ENCODE data around the gene ATP2C2. TPM values are rescaled to one million over a fixed set of nuclear protein-coding genes. Genes with fewer than 3 reads are reported as not detected.

ATP2C2 gene
- total and polyA plus RNA-seq, 11 donors = 0.17 TPM; not detected in 10

DNA sequence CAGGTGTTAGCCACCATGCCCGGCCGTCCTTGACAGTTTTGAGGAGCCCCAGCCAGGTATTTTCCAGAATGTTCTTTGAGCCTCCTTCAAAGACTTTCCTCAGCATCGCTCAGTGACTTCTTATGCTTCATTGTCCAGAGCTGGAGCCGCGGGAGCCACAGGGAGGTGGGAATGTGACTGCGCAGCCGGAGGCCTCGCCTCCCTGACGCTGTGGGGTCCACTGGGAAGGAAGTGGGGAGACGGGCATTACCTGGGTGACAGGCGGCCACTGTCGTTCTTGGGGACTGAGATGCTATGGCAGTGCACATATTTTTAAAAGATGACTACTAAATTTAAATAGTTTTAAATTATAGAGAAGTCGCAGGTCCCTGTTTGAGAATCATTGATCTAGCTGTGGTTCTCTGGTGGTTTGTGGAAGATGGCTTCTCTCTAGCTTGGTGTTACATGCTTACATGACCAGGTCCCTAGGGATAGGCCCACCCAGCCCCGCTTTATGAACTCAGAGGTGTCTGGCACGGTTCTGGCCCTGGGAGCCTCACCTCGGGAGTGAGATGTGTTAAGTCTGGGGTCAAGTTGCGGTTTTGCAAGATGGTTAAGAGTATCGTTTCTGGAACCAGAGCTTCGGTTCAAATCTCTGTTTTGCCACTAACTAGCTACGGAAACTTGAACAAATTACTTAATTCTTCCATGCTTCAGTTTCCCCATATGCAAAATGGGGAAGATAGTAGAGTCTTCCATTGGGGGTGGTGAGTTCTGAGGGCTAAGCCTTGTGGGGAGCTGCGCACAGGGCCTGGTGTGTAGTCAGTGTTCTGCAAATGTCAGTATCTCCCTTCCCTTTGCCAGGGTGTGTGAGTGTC is 53.0 kb downstream of the ATP2C2 start:
- no peaks in the 10 kb centered on the region for H3K36me3 ChIP-seq
- intact Hi-C loops (cut with DNase I) = loop anchor here in 1 of 10 donors (5.0 kb wide), 1 partner anchor 89 kb away; no protein-coding TSS in a partner anchor
- no peak overlapping the region for H3K4me3 ChIP-seq
- ATAC-seq = no peak
- no peaks in the 10 kb centered on the region for H3K27me3 ChIP-seq
- DNase-seq = no peak
- H3K4me1 ChIP-seq = no peaks in the 10 kb centered on the region
- H3K9me3 ChIP-seq = no peaks in the 10 kb centered on the region
- no peak overlapping the region for H3K27ac ChIP-seq
- TF ChIP-seq POLR2A (IDR thresholded peaks at IDR 0.05) = no peak
- TF ChIP-seq, protein P1, sequence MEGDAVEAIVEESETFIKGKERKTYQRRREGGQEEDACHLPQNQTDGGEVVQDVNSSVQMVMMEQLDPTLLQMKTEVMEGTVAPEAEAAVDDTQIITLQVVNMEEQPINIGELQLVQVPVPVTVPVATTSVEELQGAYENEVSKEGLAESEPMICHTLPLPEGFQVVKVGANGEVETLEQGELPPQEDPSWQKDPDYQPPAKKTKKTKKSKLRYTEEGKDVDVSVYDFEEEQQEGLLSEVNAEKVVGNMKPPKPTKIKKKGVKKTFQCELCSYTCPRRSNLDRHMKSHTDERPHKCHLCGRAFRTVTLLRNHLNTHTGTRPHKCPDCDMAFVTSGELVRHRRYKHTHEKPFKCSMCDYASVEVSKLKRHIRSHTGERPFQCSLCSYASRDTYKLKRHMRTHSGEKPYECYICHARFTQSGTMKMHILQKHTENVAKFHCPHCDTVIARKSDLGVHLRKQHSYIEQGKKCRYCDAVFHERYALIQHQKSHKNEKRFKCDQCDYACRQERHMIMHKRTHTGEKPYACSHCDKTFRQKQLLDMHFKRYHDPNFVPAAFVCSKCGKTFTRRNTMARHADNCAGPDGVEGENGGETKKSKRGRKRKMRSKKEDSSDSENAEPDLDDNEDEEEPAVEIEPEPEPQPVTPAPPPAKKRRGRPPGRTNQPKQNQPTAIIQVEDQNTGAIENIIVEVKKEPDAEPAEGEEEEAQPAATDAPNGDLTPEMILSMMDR (IDR thresholded peaks at IDR 0.05) = no peak
- WGBS, 4 donors = 93 to 96% (median 95%) methylated on average over 21 of the region's 21 CpGs

DNA sequence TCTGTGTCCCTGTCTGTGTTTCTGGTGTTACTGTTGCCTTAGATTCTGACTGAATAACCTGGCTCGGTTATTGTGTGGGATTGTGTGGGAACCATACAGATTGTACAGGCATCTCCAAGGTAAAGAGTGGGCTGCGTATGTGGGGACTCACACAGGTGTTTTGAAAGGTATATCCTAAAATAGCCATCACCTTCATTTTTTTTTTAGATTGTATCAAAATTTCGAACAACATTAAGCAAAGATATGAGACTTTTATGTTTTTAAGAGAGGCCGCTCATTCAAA is 53.5 kb downstream of the ATP2C2 start:
- 72 to 98% (median 91%) methylated on average over 4 of the region's 4 CpGs for WGBS, 4 donors
- intact Hi-C loops (cut with DNase I) = loop anchor here in 1 of 10 donors (5.0 kb wide), 1 partner anchor 90 kb away; no protein-coding TSS in a partner anchor
- no peaks in the 10 kb centered on the region for H3K9me3 ChIP-seq
- DNase-seq = no peak
- no peak overlapping the region for H3K27ac ChIP-seq
- no peaks in the 10 kb centered on the region for H3K4me1 ChIP-seq
- no peak overlapping the region for H3K4me3 ChIP-seq
- TF ChIP-seq, protein P1 (IDR thresholded peaks at IDR 0.05) = no peak
- TF ChIP-seq POLR2A (IDR thresholded peaks at IDR 0.05) = no peak
- no peaks in the 10 kb centered on the region for H3K36me3 ChIP-seq
- peaks cover 0 to 4% (median 0%) of the 10 kb centered on the region in 9 donors for H3K27me3 ChIP-seq
- ATAC-seq = no peak

DNA sequence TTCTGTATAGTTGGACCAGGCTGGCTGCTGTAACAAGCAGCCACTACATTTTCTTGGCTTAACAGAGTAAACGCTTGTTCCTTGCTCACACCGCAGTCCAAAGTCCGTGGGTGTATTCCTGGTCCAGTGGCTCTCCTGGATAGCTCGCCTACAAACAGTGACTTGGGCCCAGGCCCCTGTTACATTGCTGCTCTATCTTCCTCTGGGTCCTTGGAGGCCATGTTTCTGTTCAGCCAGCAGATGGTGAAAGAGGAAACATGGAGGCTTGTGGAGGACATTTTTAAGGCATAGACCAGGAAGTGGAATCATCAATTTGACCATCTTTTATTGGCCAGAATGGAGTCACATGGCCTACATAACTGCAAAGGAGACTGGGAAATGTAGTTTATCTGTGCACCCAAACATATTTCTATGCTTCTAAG is 55.1 kb downstream of the ATP2C2 start:
- Histone ChIP-seq H3K4me3 (no peak overlapping the region), H3K9me3 (no peaks in the 10 kb centered on the region), H3K4me1 (no peaks in the 10 kb centered on the region), H3K27me3 (peaks cover 0 to 9% (median 0%) of the 10 kb centered on the region in 9 donors), H3K27ac (no peak overlapping the region), H3K36me3 (no peaks in the 10 kb centered on the region)
- intact Hi-C loops (cut with DNase I) = loop anchor here in 1 of 10 donors (5.0 kb wide), 1 partner anchor 91 kb away; no protein-coding TSS in a partner anchor
- ATAC-seq (no peak), DNase-seq (no peak)
- TF ChIP-seq POLR2A (IDR thresholded peaks at IDR 0.05) = no peak
- TF ChIP-seq, protein P1 (IDR thresholded peaks at IDR 0.05) = no peak
- WGBS, 4 donors = 91 to 94% (median 94%) methylated on average over 4 of the region's 4 CpGs

DNA sequence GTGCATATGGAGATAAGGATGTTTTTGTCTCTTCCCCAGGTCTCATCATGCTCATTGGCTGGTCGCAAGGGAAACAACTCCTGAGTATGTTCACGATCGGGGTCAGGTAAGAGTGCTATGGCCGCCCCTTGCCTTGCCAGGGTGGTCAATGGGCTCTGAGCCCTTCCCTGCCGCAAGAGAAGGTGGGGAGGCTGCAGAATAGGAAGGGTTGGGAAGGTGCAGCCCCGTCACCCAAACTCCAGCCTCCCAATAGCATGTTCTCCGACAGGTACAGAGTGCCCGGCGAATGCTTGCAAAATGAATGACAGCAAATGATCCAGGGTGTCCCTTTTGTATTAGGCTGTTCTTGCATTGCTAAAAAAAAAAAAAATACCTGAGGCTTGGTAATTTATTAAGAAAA is 57.4 kb downstream of the ATP2C2 start:
- H3K27ac ChIP-seq = no peak overlapping the region
- H3K9me3 ChIP-seq = no peaks in the 10 kb centered on the region
- ATAC-seq = no peak
- DNase-seq = no peak
- peaks cover 0 to 9% (median 0%) of the 10 kb centered on the region in 9 donors for H3K27me3 ChIP-seq
- H3K4me1 ChIP-seq = no peaks in the 10 kb centered on the region
- H3K4me3 ChIP-seq = no peak overlapping the region
- 87 to 92% (median 91%) methylated on average over 9 of the region's 9 CpGs for WGBS, 4 donors
- TF ChIP-seq, protein P1 (IDR thresholded peaks at IDR 0.05) = no peak
- TF ChIP-seq POLR2A (IDR thresholded peaks at IDR 0.05) = no peak
- H3K36me3 ChIP-seq = no peaks in the 10 kb centered on the region
- intact Hi-C loops (cut with DNase I) = no loop called here

Data from heart left ventricle (tissue), 16 donors.